ENCODE measurements around the gene CTDSPL2.
A peak's percentile ranks its signal among the peaks of the same experiment; 100 is the strongest.

The CTDSPL2 gene

DNA sequence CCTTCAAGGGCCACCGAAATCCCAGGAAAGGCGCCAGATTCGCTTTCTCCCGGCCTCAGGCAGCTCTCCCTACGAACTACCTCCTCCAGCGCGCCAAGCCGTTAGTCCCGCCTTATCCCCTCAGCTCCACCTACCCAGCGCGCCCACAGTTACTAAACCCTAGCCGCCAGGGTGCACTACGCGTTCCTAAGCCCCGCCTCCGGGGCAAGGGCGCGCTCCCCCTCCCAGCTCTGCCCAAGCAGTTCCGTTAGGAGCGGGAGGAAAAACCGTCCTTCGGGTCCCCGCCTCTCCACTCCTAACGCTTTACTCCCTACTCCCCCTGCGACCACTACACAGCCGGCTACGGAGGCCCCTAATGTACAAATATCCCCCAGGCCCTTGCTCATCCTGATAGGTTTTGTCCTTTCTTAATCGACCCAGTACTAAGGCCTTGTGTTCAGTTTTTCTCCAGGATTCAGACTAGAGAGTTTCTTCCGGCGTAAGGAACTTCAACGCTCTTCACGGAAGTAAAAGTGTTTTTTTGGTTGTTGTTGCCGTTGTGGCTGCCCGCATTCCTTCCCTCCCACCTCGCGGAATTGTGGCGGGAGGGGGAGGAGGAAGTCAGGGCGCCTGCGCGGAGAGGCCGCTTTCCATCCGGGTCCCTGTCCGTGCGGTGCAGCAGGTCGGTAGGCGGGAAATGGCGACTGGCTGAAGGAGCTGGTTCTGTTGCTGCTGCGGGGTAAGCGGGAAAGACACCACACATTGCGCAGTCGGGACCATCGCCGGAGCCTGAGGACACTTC is at the start of gene CTDSPL2:
TSS of gene CTDSPL2 (plus strand) at position 655 of the 781 bp plus-strand sequence. CDS start 31,386 bp downstream, outside the sequence.
- TF ChIP-seq, protein P1, sequence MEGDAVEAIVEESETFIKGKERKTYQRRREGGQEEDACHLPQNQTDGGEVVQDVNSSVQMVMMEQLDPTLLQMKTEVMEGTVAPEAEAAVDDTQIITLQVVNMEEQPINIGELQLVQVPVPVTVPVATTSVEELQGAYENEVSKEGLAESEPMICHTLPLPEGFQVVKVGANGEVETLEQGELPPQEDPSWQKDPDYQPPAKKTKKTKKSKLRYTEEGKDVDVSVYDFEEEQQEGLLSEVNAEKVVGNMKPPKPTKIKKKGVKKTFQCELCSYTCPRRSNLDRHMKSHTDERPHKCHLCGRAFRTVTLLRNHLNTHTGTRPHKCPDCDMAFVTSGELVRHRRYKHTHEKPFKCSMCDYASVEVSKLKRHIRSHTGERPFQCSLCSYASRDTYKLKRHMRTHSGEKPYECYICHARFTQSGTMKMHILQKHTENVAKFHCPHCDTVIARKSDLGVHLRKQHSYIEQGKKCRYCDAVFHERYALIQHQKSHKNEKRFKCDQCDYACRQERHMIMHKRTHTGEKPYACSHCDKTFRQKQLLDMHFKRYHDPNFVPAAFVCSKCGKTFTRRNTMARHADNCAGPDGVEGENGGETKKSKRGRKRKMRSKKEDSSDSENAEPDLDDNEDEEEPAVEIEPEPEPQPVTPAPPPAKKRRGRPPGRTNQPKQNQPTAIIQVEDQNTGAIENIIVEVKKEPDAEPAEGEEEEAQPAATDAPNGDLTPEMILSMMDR (IDR thresholded peaks at IDR 0.05) = peak; percentile 25
- peak within 1 kb of the TSS; percentile 76 for H3K4me3 ChIP-seq (ENCODE audit: low read depth, low read length)
- no peaks in the 10 kb centered on the region for H3K36me3 ChIP-seq (ENCODE audit: control insufficient read depth, insufficient read depth, low read length)
- peak within 1 kb of the TSS; percentile 71 for H3K4me2 ChIP-seq (ENCODE audit: low read length)
- peak within 1 kb of the TSS; percentile 97 for H3K27ac ChIP-seq
- H3K27me3 ChIP-seq (ENCODE audit: control insufficient read depth, insufficient read depth, low read length) = no peaks in the 10 kb centered on the region
- H2AFZ ChIP-seq = peak within 1 kb of the TSS; percentile 91
- no peaks in the 10 kb centered on the region for H3K9me3 ChIP-seq (ENCODE audit: control insufficient read depth, low read length)
- peaks cover 21% of the 10 kb centered on the region for H3K79me2 ChIP-seq
- no peaks in the 10 kb centered on the region for H3K4me1 ChIP-seq
- H3K9ac ChIP-seq = peak within 1 kb of the TSS; percentile 61

- no peak overlapping the region for H2AFZ ChIP-seq
- no peak overlapping the region for H3K9ac ChIP-seq
- no peaks in the 10 kb centered on the region for H3K79me2 ChIP-seq
- no peak overlapping the region for H3K27ac ChIP-seq
- H3K36me3 ChIP-seq (ENCODE audit: control insufficient read depth, insufficient read depth, low read length) = no peaks in the 10 kb centered on the region
- no peaks in the 10 kb centered on the region for H3K9me3 ChIP-seq (ENCODE audit: control insufficient read depth, low read length)
- no peak overlapping the region for H3K4me3 ChIP-seq (ENCODE audit: low read depth, low read length)
- H3K27me3 ChIP-seq (ENCODE audit: control insufficient read depth, insufficient read depth, low read length) = no peaks in the 10 kb centered on the region
- no peaks in the 10 kb centered on the region for H3K4me1 ChIP-seq
- TF ChIP-seq, protein P1 (IDR thresholded peaks at IDR 0.05) = no peak
- no peak overlapping the region for H3K4me2 ChIP-seq (ENCODE audit: low read length)
These were observed 46.2 kb upstream of the CTDSPL2 start for GRCh38 chr15:44381236-44381635.

- H2AFZ ChIP-seq = no peak overlapping the region
- H3K27ac ChIP-seq = no peak overlapping the region
- no peak overlapping the region for H3K4me3 ChIP-seq (ENCODE audit: low read depth, low read length)
- H3K4me1 ChIP-seq = no peaks in the 10 kb centered on the region
- H3K79me2 ChIP-seq = no peaks in the 10 kb centered on the region
- no peak overlapping the region for H3K4me2 ChIP-seq (ENCODE audit: low read length)
- TF ChIP-seq, protein P1 (IDR thresholded peaks at IDR 0.05) = no peak
- no peaks in the 10 kb centered on the region for H3K27me3 ChIP-seq (ENCODE audit: control insufficient read depth, insufficient read depth, low read length)
- H3K9ac ChIP-seq = no peak overlapping the region
- no peaks in the 10 kb centered on the region for H3K36me3 ChIP-seq (ENCODE audit: control insufficient read depth, insufficient read depth, low read length)
- no peaks in the 10 kb centered on the region for H3K9me3 ChIP-seq (ENCODE audit: control insufficient read depth, low read length)
These were observed 42.0 kb upstream of the CTDSPL2 start for GRCh38 chr15:44385344-44385942.

- no peak overlapping the region for H3K4me2 ChIP-seq (ENCODE audit: low read length)
- no peak overlapping the region for H2AFZ ChIP-seq
- H3K4me3 ChIP-seq (ENCODE audit: low read depth, low read length) = no peak overlapping the region
- no peaks in the 10 kb centered on the region for H3K4me1 ChIP-seq
- no peaks in the 10 kb centered on the region for H3K27me3 ChIP-seq (ENCODE audit: control insufficient read depth, insufficient read depth, low read length)
- no peaks in the 10 kb centered on the region for H3K36me3 ChIP-seq (ENCODE audit: control insufficient read depth, insufficient read depth, low read length)
- H3K79me2 ChIP-seq = peaks cover 3% of the 10 kb centered on the region
- TF ChIP-seq, protein P1 (IDR thresholded peaks at IDR 0.05) = no peak
- no peaks in the 10 kb centered on the region for H3K9me3 ChIP-seq (ENCODE audit: control insufficient read depth, low read length)
- no peak overlapping the region for H3K9ac ChIP-seq
- no peak overlapping the region for H3K27ac ChIP-seq
These were observed 33.4 kb upstream of the CTDSPL2 start for GRCh38 chr15:44394062-44394461.
